22Rv1 (cell line): ENCODE results near the gene JADE2.

Experiments
- ZFX ChIP-seq: fragments of 450-650 bp; IDR thresholded peaks from 2 replicates; pipeline ENCODE4 v1.6.1; 2017; ENCODE audit warnings: antibody characterized with exemption, borderline replicate concordance
- TF ChIP-seq, protein P1 (sequence below): fragments of 450-650 bp; IDR thresholded peaks from 2 replicates; pipeline ENCODE4 v1.5.1; 2017; ENCODE audit warnings: mild to moderate bottlenecking

DNA sequence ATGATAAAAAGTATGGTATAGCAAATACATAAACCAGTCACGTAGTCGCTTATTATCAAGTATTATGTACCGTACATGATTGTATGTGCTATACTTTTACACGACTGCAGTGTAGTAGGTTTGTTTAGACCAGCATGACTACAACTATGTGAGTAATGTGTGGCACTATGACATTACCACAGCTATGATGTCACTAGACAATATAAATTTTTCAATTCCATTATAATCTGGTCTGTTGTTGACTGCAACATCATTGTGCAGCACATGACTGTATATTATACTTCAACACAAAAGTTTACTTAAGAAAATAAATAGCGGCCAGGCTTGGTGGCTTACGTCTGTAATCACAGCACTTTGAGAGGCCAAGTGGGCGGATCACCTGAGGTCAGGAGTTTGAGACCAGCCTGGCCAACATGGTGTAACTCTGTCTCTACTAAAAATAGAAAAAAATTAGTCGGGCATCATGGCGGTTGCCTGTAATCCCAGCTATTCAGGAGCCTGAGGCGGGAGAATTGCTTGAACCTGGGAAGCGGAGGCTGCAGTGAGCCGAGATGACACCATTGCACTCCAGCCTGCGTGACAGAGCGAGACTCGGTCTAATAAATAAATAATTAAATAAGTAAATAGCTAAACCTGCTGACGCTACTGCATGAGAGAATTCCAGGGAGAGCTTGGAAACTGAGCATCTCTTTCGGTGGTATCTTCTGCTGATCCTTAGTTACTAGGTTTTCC is 24.6 kb upstream of the JADE2 start:
- TF ChIP-seq, protein P1, sequence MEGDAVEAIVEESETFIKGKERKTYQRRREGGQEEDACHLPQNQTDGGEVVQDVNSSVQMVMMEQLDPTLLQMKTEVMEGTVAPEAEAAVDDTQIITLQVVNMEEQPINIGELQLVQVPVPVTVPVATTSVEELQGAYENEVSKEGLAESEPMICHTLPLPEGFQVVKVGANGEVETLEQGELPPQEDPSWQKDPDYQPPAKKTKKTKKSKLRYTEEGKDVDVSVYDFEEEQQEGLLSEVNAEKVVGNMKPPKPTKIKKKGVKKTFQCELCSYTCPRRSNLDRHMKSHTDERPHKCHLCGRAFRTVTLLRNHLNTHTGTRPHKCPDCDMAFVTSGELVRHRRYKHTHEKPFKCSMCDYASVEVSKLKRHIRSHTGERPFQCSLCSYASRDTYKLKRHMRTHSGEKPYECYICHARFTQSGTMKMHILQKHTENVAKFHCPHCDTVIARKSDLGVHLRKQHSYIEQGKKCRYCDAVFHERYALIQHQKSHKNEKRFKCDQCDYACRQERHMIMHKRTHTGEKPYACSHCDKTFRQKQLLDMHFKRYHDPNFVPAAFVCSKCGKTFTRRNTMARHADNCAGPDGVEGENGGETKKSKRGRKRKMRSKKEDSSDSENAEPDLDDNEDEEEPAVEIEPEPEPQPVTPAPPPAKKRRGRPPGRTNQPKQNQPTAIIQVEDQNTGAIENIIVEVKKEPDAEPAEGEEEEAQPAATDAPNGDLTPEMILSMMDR, result no peak
- no peak for TF ChIP-seq ZFX
